ENCODE measurements around the gene MINDY3. TPM values are rescaled to one million over a fixed set of nuclear protein-coding genes. Genes with fewer than 3 reads are reported as not detected.

The MINDY3 gene
- total and polyA plus RNA-seq, 10 donors = 16.1 to 35.0 (median 30.0) TPM

GRCh38 chr10:15730341-15730740 is 130.0 kb downstream of the MINDY3 start:
- Histone ChIP-seq H3K27me3 (replicated peaks in 1 of 7) (no peaks in the 10 kb centered on the region), H3K36me3 (no peaks in the 10 kb centered on the region), H3K4me1 (peaks cover 0 to 8% (median 3%) of the 10 kb centered on the region in 6 donors), H3K4me3 (no peak overlapping the region), H3K27ac (no peak overlapping the region), H3K9me3 (peaks cover 0 to 21% (median 9%) of the 10 kb centered on the region in 8 donors)
- TF ChIP-seq POLR2A (IDR thresholded peaks at IDR 0.05) (no peak), CTCF (IDR thresholded peaks at IDR 0.05 in 8 of 11, conservative IDR thresholded peaks at IDR 0.05 in 3 of 11) (no peak), POLR2AphosphoS5 (IDR thresholded peaks at IDR 0.05) (no peak)
- DNase-seq = no peak
- intact Hi-C loops (cut with DNase I; ENCODE audit: low total_unique reads) = no loop called here
- WGBS, 5 donors = 73 to 99% (median 97%) methylated on average over 2 of the region's 2 CpGs

- H3K36me3 ChIP-seq = no peaks in the 10 kb centered on the region
- H3K4me3 ChIP-seq = no peak overlapping the region
- no peaks in the 10 kb centered on the region for H3K27me3 ChIP-seq (replicated peaks in 1 of 7)
- WGBS, 5 donors = 87 to 95% (median 93%) methylated on average over 7 of the region's 7 CpGs
- intact Hi-C loops (cut with DNase I; ENCODE audit: low total_unique reads) = loop anchor here (5.0 kb wide), 1 partner anchor 298 kb away; no protein-coding TSS in a partner anchor
- H3K9me3 ChIP-seq = peaks cover 0 to 21% (median 9%) of the 10 kb centered on the region in 8 donors
- DNase-seq = no peak
- H3K27ac ChIP-seq = no peak overlapping the region
- peaks cover 0 to 12% (median 4%) of the 10 kb centered on the region in 6 donors for H3K4me1 ChIP-seq
- TF ChIP-seq POLR2A (IDR thresholded peaks at IDR 0.05) = no peak
- TF ChIP-seq CTCF (IDR thresholded peaks at IDR 0.05 in 8 of 11, conservative IDR thresholded peaks at IDR 0.05 in 3 of 11) = no peak
- TF ChIP-seq POLR2AphosphoS5 (IDR thresholded peaks at IDR 0.05) = no peak
Observed at GRCh38 chr10:15729890-15730289, 130.4 kb downstream of the MINDY3 start.

Other genes with a start within 250 kb of the MINDY3 start
- gene ITGA8, start 140.6 kb downstream of the MINDY3 start, total RNA-seq = 10 to 100 TPM; 18.8 to 60.3 (median 46.2) TPM
- gene ITGA8, start 140.6 kb downstream of the MINDY3 start, polyA plus RNA-seq = 1 to 10 TPM; 1.7 to 4.9 (median 4.2) TPM

Measured in spleen (tissue), 11 donors.